ENCODE measurements around the gene HECW1. TPM values are rescaled to one million over a fixed set of nuclear protein-coding genes. Genes with fewer than 3 reads are reported as not detected.
"Not testable (repeated sequence)": the region's sequence is repeated elsewhere in the genome, so short reads cannot be mapped to it uniquely, and the experiment has no call there.

Gene HECW1
- polyA plus RNA-seq, 12 donors, result 0.15 to 2.8 (median 0.25) TPM; not detected in 2

DNA sequence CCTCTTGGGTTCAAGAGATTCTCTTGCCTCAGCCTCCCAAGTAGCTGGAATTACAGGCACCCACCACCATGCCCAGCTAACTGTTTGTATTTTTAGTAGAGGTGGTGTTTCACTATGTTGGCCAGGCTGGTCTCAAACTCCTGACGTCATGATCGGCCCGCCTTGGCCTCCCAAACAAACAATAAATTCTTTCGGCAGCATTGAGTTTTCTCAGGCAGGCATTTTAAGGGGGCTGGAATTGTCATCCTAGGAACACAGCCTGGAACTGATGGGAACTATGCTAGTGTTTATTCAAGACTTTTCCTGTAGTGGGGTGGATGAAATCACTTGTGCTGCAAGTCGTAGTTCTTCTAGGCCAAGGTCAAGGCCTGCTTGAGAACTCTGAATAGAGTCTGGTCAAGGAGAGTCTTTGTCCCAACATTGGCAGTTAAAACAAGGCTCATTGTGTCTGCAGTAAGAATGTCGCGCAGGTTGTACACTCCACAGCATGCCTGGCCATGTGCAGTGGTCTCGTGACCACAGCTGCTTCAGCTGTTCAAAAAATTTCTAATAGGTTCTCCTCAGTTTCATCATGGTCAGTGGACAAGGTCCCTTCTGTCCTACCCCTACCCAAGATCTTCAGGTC, 92.8 kb downstream of the HECW1 start:
- no peak for DNase-seq

DNA sequence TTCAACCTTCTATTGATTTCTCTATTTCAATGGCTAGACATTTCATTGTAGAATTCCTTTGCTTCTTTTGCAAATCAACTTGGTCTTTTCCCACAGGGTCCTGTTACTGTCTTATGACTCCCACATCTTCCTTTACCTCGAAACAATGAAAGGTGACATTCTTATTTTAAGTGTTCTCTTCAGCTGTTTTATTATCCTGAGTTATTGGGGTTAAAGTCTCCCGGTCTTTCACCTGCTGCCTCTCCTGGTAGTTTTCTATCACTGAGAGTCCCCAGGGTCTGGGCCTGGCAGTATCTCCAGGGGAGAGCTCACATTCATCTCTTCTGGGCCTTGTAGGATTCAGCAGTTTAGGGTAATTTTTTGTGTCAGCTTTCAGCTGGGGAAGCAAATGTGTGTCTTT, 95.8 kb downstream of the HECW1 start:
- no peak for DNase-seq

DNA sequence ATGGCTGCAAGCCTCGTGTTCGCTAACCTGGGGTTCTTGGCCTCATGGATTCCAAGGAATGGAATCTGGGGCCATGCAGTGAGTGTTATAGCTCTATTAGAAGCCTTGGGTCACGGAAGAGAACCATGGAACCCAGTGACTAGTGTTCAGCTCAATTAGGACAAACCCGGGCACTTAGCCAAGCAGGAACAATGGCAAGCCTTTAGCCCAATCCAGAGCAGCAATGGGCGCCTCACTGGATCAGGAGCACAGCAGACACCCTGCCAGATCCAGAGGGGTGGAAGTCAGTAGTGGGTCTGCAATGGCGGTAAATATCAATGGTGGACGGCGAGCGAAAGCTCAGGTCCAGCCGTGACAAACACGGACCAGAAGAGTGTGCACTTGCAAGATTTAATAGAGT, 98.1 kb downstream of the HECW1 start:
- DNase-seq, result not testable (repeated sequence)

DNA sequence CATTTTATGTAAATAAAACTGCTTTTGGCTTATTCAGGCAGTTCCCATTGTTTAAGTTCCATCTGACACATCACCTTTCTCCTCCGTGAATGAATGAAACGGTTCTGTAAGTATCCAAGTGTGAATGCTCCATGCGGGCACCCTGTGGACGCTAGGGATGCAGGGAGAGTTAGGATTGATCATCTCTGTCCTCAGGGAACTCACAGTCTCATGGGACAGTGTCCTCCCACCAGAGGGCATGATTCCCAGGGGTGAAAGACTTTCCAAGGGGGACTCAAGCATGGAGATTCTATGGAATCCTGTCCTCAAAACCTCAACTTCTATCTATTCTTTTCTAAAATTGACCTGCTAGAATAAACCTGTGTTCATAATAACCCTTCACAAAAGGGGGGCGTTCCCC, 98.8 kb downstream of the HECW1 start:
- DNase-seq, result no peak

DNA sequence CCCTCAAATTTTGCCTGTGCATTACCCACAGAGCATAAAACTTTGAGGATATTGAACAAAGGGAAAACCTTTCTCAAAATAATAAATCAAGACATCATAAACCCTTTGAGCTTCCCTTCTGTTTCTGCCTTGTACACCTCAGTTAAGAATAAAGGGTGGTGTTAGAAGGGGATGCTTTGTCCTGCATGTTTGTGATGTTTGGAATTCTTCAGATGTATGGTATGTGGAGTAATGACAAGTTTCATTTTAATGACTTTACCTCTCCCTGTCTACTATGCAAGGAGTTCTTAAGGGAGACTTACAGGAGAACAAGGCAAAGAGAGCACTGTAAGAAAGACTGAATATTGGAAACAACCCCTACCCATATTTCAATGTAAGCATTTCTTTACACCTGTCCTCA, 99.2 kb downstream of the HECW1 start:
- no peak for DNase-seq

DNA sequence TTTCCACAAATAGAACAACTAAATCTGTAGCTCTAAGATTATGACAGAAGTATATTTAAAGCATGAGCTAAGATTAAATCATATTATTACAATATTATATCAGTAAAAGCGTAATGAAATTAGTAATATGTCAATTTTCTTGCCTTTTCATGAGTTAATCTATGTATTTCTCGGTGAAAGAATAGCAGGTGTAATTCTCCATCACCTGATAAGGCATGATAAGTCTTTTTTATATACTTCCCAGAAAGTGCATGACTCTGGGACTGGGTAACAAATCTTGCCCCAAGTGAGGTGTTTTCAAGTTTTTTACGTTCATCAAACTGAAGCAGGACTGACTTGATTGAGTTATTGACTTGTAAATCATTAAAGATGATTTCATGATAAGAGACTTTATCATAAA, 100.5 kb downstream of the HECW1 start:
- no peak for DNase-seq

DNA sequence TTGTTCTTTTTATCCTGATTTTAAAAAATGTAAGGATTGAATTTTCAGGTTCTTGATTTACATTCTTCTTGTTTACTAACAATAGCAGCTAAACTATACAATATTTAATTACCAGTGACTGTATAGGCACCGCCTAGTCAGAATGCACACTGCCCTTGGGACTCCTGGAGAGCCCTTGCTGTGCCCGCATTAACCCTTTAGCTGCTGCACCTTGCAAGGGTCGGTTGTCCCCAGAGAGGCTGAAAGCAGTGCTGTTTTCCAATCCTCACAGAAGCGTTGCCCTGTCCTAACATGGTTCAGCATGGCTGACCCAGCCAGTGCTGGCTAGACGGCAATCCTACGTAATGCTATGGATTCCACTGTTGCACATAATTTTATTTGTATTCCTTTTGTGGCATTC, 102.6 kb downstream of the HECW1 start:
- no peak for DNase-seq

DNA sequence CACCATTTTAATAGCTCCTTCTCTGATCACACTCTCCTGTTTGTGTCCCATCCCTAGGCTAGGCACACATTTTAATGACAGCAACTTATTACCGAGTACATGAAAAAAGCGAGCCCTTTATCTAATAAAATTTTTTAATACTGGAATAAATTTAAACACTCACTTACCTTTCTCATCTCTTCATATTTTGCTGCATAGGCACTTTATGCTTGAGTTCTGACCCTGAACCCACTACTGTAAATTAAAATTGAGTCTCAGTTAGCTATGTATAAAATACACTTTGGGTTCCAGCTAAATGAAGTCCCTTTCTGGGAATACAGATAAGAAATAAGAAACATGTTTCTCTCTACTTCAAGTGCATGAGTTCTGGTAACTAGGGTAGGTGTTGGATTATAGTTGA, 104.6 kb downstream of the HECW1 start:
- no peak for DNase-seq

DNA sequence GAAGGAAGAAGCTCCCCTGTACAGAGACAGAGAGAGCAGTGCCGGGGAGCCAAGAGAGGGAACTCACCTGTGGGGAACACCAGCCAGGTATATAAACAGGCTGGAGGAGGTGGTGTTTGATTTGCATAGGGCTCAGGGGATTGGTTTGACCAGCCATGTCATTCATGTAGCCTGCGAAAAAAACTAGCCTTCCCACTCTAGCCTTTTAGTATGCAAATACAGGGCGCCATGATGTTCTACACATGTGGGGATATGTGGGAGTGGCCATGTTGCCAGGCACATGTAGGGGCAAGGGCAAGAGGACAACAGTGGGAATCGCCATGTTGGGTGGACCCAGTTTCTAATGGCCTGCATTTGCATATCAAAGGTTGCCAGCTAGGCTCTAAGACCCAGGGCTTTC, 106.5 kb downstream of the HECW1 start:
- DNase-seq, result not testable (repeated sequence)

DNA sequence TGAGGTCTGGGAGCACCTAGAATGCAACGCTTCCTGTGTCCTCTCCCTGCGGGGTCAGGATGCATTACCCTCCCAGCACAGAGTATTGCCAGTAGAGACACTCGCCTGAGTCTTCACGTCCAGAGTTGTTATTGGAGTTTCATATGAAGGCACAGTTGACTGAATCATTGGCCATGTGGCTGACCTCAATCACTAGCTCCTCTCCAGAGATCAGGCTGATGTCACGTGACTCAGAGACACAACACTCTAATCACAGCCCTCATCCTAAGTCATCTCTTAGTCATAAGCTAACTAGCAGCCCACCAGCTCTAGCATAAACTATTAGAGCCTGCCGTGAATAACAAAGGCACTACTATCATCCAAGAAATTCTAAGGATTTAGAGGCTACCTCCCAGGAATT, 107.8 kb downstream of the HECW1 start:
- no peak for DNase-seq

DNA sequence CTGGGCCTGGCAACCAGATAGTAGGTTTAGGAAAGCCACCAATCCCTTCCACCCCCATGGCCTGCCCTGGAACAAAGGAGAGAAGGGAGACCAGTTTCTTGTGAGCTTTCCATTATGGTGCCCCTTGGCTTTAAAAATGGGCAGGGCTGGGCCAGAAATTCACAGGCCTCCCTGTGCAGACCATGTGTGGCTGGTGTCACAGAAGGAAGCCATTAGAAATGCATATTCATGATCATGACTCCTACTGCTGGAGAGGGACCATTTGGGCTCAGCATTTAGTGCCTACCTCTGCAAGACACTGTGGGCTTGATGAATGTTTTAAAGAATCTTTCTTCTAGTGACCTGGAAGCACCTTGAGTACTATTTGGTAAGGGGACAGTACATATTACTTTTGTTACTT, 108.3 kb downstream of the HECW1 start:
- no peak for DNase-seq

DNA sequence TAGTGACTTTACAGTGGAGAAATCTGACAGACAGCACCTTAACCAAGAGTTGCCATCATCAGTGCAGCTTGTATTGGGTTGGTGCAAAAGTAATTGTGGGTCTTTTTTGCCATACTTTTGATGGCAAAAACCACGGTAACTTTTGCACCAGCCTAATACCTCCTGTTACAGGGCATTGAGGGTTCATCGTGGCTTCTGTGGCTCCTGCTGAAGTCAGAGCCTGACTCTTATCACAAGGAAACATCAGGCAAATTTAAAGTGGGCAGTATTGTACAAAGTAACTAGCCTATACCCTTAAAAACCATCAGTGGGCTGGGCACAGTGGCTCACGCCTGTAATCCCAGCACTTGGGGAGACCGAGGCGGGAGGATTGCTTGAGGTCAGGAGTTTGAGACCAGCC, 117.4 kb downstream of the HECW1 start:
- no peak for DNase-seq

DNA sequence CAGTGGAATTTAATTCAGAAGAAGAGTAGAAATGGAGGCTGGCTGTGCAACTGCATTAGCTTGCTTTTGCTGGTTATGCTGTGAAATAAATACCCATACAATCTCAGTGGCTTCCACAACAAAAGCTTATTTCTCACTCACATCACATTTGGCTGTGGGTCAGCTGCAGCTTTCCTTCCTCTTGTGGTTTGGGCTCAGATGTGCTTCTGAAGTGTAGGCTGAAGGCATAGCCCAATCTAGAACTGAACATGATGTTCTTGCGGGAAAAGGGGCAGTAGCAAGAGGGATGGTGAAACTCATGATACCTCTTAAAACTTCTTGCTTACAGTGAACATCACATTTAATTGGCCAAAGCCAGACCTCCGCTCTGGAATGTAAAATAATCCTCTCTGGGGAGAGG, 119.9 kb downstream of the HECW1 start:
- no peak for DNase-seq

DNA sequence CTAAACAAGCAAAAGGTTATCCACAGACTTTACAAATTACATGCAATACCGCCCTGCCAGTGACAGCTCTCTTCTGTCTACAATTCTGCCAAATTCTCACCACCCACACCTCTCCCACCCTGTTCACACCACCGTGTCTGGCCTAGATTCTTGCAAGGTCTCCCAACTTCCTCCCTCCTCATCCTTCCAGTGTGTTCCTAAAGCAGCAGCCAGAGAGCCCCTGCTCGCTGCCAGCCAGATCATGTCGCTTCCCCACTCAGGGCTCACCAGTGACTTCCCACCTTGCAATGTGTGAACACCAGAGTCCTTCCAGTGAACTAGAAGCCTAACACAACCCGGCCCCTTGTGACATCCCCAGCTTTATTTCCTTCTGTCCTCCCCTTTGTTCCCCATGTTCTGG, 121.6 kb downstream of the HECW1 start:
- no peak for DNase-seq

DNA sequence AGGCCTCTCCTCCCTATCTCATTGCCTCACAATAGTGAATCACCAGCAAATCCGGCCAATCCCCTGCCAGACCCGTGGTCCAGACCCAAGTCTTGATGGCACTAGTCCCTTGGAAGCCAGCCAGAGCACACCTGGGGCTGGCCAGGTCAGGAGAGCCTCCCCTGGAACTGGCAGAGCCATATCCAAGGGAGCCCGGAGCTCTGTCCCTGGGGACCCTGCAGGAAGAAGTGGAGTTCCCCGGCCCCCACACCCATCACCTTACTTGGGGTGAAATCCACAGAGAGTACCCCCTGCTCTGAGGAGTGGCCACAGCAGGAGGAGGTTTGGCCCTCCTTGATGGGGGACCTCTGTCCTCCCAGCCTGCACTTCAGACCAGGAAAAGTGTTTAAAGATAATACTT, 122.5 kb downstream of the HECW1 start:
- DNase-seq, result no peak

DNA sequence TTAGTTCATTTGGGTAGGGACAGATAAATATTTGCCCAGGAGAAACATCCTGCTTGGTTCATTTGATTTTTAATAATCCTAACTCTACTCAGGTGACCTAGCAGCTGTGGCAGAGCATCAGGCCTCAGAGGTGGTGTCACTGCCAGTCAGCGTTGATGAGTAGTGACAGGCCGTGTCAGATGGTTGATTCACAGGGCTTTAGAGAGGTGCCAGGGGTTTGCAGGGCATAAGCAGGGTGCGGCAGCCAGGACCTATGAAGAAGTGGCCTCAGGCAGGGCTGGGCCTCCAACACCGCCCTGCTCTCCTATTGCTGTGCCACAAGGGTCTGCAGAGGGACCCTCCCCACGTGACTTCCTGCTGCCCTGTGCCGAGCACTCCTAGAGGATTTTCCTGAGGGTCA, 128.1 kb downstream of the HECW1 start:
- no peak for DNase-seq

DNA sequence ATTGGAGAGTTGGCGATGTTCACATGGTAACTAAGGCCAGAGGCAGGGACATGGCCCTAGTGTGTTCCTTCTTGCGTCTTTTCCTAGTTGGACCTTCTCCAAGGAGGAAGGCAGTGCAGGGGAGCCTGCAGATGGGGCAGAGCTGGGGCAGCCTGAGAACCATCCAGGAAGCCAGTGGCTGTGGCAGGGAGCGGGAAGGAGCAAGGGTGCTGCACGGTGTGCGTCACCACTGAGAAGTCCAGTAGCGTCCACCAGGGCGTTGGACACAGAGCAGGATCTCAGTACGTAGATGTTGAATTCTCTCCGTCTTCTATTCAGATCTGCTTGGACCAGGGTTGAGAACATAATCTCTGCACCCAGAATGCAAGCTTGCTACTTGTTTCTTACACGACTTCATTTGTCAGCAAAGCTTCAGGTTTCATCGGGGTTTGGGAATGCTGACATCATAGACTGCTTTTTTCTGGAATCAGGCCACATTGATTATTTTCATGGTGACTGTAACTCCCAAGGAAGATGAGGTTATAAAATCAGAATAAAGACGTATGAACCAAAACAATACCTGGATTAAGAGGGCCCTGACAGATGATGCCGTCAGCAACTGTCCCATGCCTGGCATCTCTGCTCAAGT, 130.3 kb downstream of the HECW1 start:
- no peak for DNase-seq

DNA sequence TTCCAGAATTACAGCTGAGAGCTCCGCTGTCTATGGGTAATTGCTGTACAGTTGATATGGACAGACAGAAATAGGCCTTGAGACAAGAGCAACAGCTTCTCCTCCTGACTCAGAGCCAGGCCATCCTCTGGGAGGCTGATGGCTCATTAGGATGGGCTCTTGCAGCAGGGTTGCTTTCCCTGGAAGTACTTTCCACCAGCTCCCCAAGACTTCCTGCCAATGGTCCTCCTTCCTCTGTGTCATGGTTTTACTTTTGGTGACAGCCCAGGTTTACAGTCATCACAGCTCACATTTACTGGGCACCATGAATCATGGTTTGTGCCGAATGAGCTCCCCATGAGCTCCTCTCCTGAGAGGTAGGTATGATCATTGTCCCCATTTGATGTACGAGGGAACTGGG, 131.8 kb downstream of the HECW1 start:
- no peak for DNase-seq

DNA sequence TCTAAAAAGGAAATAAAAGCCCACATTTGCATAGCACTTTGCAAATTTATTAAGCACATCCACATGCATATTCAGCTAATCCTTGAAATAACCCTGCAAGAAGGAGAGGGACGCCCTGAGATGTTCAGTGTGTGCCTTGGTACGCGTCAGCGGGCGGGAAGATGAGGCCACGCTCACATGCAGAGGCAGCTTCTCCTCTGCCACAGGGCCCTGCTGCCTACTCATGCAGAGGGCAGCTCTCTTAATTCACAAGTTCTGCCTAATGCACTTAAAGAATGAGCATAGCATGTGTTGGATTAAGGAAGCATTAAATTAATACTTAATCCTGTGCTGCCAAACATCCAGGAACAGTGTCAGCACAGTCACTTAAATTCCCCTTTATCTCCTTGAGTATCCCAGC, 132.3 kb downstream of the HECW1 start:
- no peak for DNase-seq

DNA sequence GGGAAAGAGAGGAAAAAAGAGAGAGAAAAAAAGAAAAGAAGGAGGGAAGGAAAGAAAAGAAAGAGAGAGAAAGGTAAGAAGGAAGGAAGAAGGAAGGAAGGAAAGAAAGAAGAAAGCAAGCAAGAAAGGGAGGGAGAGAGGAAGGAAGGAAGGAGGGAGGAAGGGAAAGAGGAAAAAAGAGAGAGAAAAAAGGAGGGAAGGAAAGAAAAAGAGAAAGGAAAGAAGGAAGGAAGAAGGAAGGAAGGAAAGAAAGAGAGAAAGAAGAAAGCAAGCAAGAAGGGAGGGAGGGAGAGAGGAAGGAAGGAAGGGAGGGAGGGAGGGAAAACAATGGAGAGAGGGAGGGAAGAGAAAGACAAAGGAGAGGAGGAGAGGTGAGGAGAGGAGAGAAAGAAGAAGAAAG, 135.3 kb downstream of the HECW1 start:
- no peak for DNase-seq

DNA sequence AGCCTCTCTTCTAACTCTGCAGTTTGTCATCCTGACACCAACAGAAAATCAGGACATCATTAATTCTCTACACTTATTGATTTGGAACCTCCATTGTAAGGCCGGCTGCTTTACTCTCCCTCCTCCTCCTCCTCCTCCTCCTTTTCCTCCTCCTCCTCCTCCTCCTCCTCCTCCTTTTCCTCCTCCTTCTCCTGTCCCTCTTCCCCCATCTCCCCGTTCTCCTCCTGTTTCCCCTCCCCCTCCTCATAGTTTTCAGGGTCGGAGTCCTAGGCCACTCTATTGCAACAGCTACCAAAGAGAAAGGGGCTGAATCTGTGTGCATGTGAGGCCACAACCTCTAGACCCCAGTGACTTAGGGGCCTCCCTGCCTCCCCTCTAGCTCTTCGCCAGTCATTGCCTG, 136.1 kb downstream of the HECW1 start:
- no peak for DNase-seq

DNA sequence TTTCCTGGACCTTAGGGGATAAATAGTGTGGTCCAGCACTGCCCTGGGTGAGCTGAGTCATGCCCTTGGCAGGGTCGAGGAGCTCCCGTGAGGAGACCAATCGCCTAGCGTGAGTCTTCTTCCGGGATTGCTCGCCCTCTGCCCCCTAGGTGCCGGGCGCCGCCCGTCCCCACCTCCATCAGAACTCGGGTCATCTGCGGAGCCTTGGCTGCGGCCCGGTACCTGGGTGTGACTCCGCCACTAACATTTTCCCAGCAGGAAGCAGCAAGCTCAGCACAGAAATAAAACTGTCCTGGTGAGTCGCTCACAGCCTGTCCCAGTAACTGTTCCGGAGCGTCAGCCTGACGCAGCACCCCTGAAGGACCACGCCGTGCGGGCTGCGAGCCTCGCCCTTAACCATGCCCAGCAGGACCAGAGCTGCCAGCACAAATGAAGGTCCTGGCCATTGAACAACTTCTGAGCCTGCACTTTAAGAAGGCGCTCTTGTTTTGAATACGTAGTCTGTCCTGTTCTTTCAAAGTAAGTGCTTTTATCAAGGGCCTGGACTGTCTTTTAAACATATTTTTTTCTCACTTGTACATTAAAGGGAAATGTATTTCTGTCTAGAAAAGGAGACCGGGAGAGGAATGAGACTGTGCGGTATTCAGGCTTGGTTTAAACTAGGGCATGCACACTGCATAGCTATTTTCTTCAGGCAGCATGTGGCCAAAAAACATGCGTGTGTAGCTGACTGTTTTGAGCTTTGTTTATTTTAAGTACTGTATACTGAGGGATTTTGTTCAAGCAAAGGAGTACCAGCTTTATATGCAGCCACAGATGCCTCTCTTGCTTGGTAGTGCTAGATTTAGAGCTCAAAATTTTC, 136.7 kb downstream of the HECW1 start:
- no peak for DNase-seq

DNA sequence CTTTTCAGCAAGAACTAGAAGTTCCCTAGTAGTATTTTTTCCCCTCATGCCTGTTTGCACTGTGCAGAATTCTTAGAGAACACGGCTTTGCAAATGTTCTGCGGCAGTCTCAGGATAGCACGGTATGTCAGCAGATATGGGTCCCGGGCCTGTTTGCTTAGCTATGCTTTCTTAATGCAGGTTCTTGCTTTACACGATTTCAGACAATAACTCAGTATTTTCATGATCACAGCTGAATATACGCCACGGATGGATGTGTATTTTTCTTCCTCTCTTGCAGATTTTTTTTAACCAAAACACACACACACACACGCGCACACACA, 137.3 kb downstream of the HECW1 start:
- DNase-seq, result no peak

All from muscle of arm (tissue), 12 donors.